ENCODE measurements around the gene TLCD3A. TPM values are rescaled to one million over a fixed set of nuclear protein-coding genes. Genes with fewer than 3 reads are reported as not detected.

Gene TLCD3A
- total and polyA plus RNA-seq, 9 of the 15 experiments (the other 6 are each of a cell fraction or from before 2014, with no cell fraction given), result 1.3 to 13.5 (median 7.3) TPM

DNA sequence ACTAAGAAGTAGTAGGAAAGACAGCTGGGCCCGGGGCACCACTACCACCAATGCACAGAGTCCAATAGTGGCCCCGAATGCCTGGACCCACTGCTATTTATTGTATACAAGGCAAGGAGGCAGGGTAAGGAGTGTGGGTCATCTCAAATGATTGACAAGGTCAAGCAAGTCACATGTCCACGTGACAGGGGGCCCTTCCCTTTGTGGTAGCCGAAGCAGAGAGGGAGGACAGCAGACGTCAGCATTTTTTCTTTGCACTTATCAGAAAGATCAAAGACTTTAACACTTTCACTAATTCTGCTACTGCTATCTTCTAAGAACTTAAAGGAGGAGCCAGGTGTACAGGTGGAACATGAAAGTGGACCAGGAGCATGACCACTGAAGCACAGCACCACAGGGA is 24.3 kb upstream of the TLCD3A start (continued):
- TF ChIP-seq ZSCAN32 (CRISPR knock-in tag; IDR thresholded peaks at IDR 0.05), result no peak
- TF ChIP-seq CHD4 (IDR thresholded peaks at IDR 0.05; ENCODE audit: insufficient read depth, insufficient replicate concordance, low read depth, low read length, poor library complexity, severe bottlenecking), result no peak
- no peak for TF ChIP-seq HNRNPLL (IDR thresholded peaks at IDR 0.05; ENCODE audit: low read depth, low read length, poor library complexity, severe bottlenecking)
- no peak for TF ChIP-seq MYC (IDR thresholded peaks at IDR 0.05; ENCODE audit: low read depth, low read length)
- TF ChIP-seq MYC (CRISPR knock-in tag; IDR thresholded peaks at IDR 0.05; ENCODE audit: borderline replicate concordance, low read depth), result no peak
- TF ChIP-seq, protein P1, sequence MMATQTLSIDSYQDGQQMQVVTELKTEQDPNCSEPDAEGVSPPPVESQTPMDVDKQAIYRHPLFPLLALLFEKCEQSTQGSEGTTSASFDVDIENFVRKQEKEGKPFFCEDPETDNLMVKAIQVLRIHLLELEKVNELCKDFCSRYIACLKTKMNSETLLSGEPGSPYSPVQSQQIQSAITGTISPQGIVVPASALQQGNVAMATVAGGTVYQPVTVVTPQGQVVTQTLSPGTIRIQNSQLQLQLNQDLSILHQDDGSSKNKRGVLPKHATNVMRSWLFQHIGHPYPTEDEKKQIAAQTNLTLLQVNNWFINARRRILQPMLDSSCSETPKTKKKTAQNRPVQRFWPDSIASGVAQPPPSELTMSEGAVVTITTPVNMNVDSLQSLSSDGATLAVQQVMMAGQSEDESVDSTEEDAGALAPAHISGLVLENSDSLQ (IDR thresholded peaks at IDR 0.05), result peak; percentile 83
- TF ChIP-seq SRSF7 (optimal IDR thresholded peaks at IDR 0.05; ENCODE audit: low read depth, low read length), result no peak
- TF ChIP-seq ZFPM2 (CRISPR knock-in tag; IDR thresholded peaks at IDR 0.05), result no peak
- TF ChIP-seq EP400 (IDR thresholded peaks at IDR 0.05), result no peak
- no peak for TF ChIP-seq RBM25 (IDR thresholded peaks at IDR 0.05; ENCODE audit: low read depth, low read length, severe bottlenecking)
- no peak for TF ChIP-seq ZNF561 (CRISPR knock-in tag; conservative IDR thresholded peaks at IDR 0.05)
- no peak for TF ChIP-seq ZNF395 (CRISPR knock-in tag; IDR thresholded peaks at IDR 0.05)
- TF ChIP-seq ZNF316 (IDR thresholded peaks at IDR 0.05), result peak; percentile 86
- TF ChIP-seq TEAD1 (CRISPR knock-in tag; IDR thresholded peaks at IDR 0.05), result no peak
- TF ChIP-seq THAP7 (CRISPR knock-in tag; IDR thresholded peaks at IDR 0.05), result no peak
- TF ChIP-seq CHD1 (IDR thresholded peaks at IDR 0.05; ENCODE audit: low read length), result no peak
- no peak for TF ChIP-seq XRCC5 (IDR thresholded peaks at IDR 0.05; ENCODE audit: low read depth, low read length)
- no peak for TF ChIP-seq ZEB2 (IDR thresholded peaks at IDR 0.05)
- no peak for TF ChIP-seq KLF10 (CRISPR knock-in tag; IDR thresholded peaks at IDR 0.05)
- no peak for TF ChIP-seq RFX7 (CRISPR knock-in tag; IDR thresholded peaks at IDR 0.05)
- no peak for TF ChIP-seq ZNF77 (CRISPR knock-in tag; IDR thresholded peaks at IDR 0.05)
- peak; percentile 71 for TF ChIP-seq USF1 (CRISPR knock-in tag; IDR thresholded peaks at IDR 0.05)
- no peak for TF ChIP-seq HSF4 (CRISPR knock-in tag; IDR thresholded peaks at IDR 0.05; ENCODE audit: borderline replicate concordance)
- TF ChIP-seq, protein P2, sequence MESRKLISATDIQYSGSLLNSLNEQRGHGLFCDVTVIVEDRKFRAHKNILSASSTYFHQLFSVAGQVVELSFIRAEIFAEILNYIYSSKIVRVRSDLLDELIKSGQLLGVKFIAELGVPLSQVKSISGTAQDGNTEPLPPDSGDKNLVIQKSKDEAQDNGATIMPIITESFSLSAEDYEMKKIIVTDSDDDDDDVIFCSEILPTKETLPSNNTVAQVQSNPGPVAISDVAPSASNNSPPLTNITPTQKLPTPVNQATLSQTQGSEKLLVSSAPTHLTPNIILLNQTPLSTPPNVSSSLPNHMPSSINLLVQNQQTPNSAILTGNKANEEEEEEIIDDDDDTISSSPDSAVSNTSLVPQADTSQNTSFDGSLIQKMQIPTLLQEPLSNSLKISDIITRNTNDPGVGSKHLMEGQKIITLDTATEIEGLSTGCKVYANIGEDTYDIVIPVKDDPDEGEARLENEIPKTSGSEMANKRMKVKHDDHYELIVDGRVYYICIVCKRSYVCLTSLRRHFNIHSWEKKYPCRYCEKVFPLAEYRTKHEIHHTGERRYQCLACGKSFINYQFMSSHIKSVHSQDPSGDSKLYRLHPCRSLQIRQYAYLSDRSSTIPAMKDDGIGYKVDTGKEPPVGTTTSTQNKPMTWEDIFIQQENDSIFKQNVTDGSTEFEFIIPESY (CRISPR knock-in tag; IDR thresholded peaks at IDR 0.05), result no peak

All from K562 (cell line).